Endothelial cell (in vitro differentiated cells): ENCODE results near the gene CLMP. TPM values are rescaled to one million over a fixed set of nuclear protein-coding genes. Genes with fewer than 3 reads are reported as not detected.

Source experiments
- DNase-seq: peaks from one replicate; pipeline ENCODE4 v3.0.0; 2021; ENCODE audit warnings: low spot score
- H3K27ac Mint-ChIP-seq: one replicate; pipeline ENCODE4 v1.8.0; 2021; ENCODE audit warnings: mixed read lengths, inconsistent platforms; ENCODE audit not compliant: unreplicated experiment
- H3K27me3 Mint-ChIP-seq: one replicate; pipeline ENCODE4 v1.8.0; 2021; ENCODE audit warnings: mild to moderate bottlenecking, moderate library complexity, mixed read lengths, inconsistent platforms; ENCODE audit not compliant: unreplicated experiment
- H3K36me3 Mint-ChIP-seq: one replicate; pipeline ENCODE4 v1.8.0; 2021; ENCODE audit warnings: mild to moderate bottlenecking, low read depth, mixed read lengths, inconsistent platforms; ENCODE audit not compliant: unreplicated experiment
- H3K4me1 Mint-ChIP-seq: one replicate; pipeline ENCODE4 v1.8.0; 2021; ENCODE audit warnings: mild to moderate bottlenecking, mixed read lengths, inconsistent platforms; ENCODE audit not compliant: unreplicated experiment
- H3K4me3 Mint-ChIP-seq: one replicate; pipeline ENCODE4 v1.8.0; 2021; ENCODE audit warnings: mild to moderate bottlenecking, mixed read lengths, inconsistent platforms; ENCODE audit not compliant: unreplicated experiment
- H3K9me3 Mint-ChIP-seq: one replicate; pipeline ENCODE4 v1.8.0; 2021; ENCODE audit warnings: mixed read lengths, inconsistent platforms; ENCODE audit not compliant: unreplicated experiment
- CTCF ChIP-seq: fragments of 200-600 bp; sonication (generic); IDR thresholded peaks from one replicate; pipeline ENCODE4 v1.5.0; 2021; ENCODE audit warnings: antibody characterized with exemption; ENCODE audit not compliant: unreplicated experiment
- total RNA-seq: library from RNA; stranded (reverse); fragmentation: NEBNext Ultra II Directional; extraction: Animal tissue kit (Norgen Biotek cat#: 25700); gene quantifications from one replicate; pipeline ENCODE4 v1.2.1, GENCODE V29; 2021; ENCODE audit not compliant: unreplicated experiment

CLMP gene
- total RNA-seq, 1 donor from 2014 or later, result 5.5 TPM

GRCh38 chr11:123180166-123180565, 14.9 kb downstream of the CLMP start:
- H3K27ac Mint-ChIP-seq, result no peak overlapping the region
- H3K9me3 Mint-ChIP-seq, result no peaks in the 10 kb centered on the region
- peaks cover 12% of the 10 kb centered on the region for H3K27me3 Mint-ChIP-seq
- peaks cover 5% of the 10 kb centered on the region for H3K4me1 Mint-ChIP-seq
- H3K4me3 Mint-ChIP-seq, result no peak overlapping the region
- TF ChIP-seq CTCF, result no peak
- DNase-seq, result no peak
- no peaks in the 10 kb centered on the region for H3K36me3 Mint-ChIP-seq

GRCh38 chr11:123179586-123179985, 15.5 kb downstream of the CLMP start:
- DNase-seq, result no peak
- Mint-ChIP-seq H3K36me3 (no peaks in the 10 kb centered on the region), H3K27ac (no peak overlapping the region), H3K4me3 (no peak overlapping the region), H3K4me1 (peaks cover 11% of the 10 kb centered on the region), H3K9me3 (no peaks in the 10 kb centered on the region), H3K27me3 (peaks cover 10% of the 10 kb centered on the region)
- TF ChIP-seq CTCF, result no peak

- no peak for TF ChIP-seq CTCF
- Mint-ChIP-seq H3K36me3 (no peaks in the 10 kb centered on the region), H3K9me3 (no peaks in the 10 kb centered on the region), H3K4me1 (peaks cover 15% of the 10 kb centered on the region), H3K4me3 (no peak overlapping the region), H3K27ac (no peak overlapping the region), H3K27me3 (peaks cover 10% of the 10 kb centered on the region)
- DNase-seq, result no peak
These were observed 16.9 kb downstream of the CLMP start for GRCh38 chr11:123178186-123178585.

- Mint-ChIP-seq H3K36me3 (no peaks in the 10 kb centered on the region), H3K9me3 (no peaks in the 10 kb centered on the region), H3K27me3 (peaks cover 9% of the 10 kb centered on the region), H3K27ac (no peak overlapping the region), H3K4me1 (peaks cover 15% of the 10 kb centered on the region), H3K4me3 (no peak overlapping the region)
- DNase-seq, result no peak
- TF ChIP-seq CTCF, result no peak
These were observed 18.3 kb downstream of the CLMP start for GRCh38 chr11:123176785-123177184.

GRCh38 chr11:123174196-123175183, 20.6 kb downstream of the CLMP start:
- H3K4me1 Mint-ChIP-seq, result peaks cover 22% of the 10 kb centered on the region
- H3K4me3 Mint-ChIP-seq, result no peak overlapping the region
- no peak overlapping the region for H3K27ac Mint-ChIP-seq
- no peak for TF ChIP-seq CTCF
- H3K36me3 Mint-ChIP-seq, result no peaks in the 10 kb centered on the region
- no peak for DNase-seq
- peaks cover 2% of the 10 kb centered on the region for H3K27me3 Mint-ChIP-seq
- H3K9me3 Mint-ChIP-seq, result no peaks in the 10 kb centered on the region
